HL-60 (cell line): ENCODE measurements around the gene KCNQ5.

Experiments
- DNase-seq, 2 experiments: peaks; one replicate each; pipeline ENCODE4 v3.0.0-alpha.2; 2010 to 2020; ENCODE audit warnings: low read depth in 1 of 2, low spot score in 1 of 2
- H3K27ac ChIP-seq: fragments of 250-450 bp; sonication (Bioruptor Pico); replicated peaks from 2 replicates; pipeline ENCODE4 v1.5.1; 2020; ENCODE audit warnings: mild to moderate bottlenecking, moderate library complexity
- H3K27me3 ChIP-seq: fragments of 250-450 bp; sonication (Bioruptor Pico); 2 replicates; pipeline ENCODE4 v1.5.1; 2021; ENCODE audit warnings: mild to moderate bottlenecking, moderate library complexity; ENCODE audit not compliant: insufficient read depth, poor library complexity, severe bottlenecking
- H3K4me3 ChIP-seq: replicated peaks from 2 replicates; pipeline ENCODE4 v1.5.1; 2011; ENCODE audit warnings: mild to moderate bottlenecking, control low read depth, low read length; ENCODE audit not compliant: insufficient read depth
- GABPA ChIP-seq: IDR thresholded peaks from 2 replicates; pipeline ENCODE4 v1.6.1; 2012; ENCODE audit warnings: low read depth
- POLR2AphosphoS5 ChIP-seq: IDR thresholded peaks from 2 replicates; pipeline ENCODE4 v1.6.1; 2012; ENCODE audit warnings: low read depth
- SPI1 ChIP-seq: IDR thresholded peaks from 2 replicates; pipeline ENCODE4 v1.6.1; 2012; ENCODE audit warnings: low read depth, mild to moderate bottlenecking, borderline replicate concordance
- TF ChIP-seq, protein P1 (sequence below): IDR thresholded peaks from 2 replicates; pipeline ENCODE4 v1.6.1; 2012; ENCODE audit warnings: low read depth; ENCODE audit not compliant: insufficient replicate concordance
- TF ChIP-seq, protein P2 (sequence below): IDR thresholded peaks from one replicate; pipeline ENCODE4 v1.5.1; 2011; ENCODE audit warnings: low read length, control low read depth, inconsistent platforms; ENCODE audit not compliant: insufficient read depth

Gene KCNQ5

DNA sequence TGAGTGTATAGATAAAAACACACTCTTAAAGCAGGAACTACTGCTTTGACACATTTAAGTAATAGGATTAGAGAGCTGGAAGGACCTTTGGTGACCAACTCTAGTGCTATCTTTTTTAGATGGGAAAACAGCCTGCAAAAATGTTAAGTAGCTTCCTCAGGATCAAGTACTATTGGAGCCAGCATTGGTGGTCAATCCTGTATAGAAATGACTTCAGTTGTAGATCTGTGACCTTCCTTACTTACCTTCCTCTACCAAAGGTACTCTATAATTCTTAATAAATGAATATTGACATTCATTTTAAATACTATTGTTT lies 18.7 kb downstream of the KCNQ5 start:
- TF ChIP-seq GABPA (no peak), SPI1 (no peak), POLR2AphosphoS5 (no peak)
- TF ChIP-seq, protein P1, sequence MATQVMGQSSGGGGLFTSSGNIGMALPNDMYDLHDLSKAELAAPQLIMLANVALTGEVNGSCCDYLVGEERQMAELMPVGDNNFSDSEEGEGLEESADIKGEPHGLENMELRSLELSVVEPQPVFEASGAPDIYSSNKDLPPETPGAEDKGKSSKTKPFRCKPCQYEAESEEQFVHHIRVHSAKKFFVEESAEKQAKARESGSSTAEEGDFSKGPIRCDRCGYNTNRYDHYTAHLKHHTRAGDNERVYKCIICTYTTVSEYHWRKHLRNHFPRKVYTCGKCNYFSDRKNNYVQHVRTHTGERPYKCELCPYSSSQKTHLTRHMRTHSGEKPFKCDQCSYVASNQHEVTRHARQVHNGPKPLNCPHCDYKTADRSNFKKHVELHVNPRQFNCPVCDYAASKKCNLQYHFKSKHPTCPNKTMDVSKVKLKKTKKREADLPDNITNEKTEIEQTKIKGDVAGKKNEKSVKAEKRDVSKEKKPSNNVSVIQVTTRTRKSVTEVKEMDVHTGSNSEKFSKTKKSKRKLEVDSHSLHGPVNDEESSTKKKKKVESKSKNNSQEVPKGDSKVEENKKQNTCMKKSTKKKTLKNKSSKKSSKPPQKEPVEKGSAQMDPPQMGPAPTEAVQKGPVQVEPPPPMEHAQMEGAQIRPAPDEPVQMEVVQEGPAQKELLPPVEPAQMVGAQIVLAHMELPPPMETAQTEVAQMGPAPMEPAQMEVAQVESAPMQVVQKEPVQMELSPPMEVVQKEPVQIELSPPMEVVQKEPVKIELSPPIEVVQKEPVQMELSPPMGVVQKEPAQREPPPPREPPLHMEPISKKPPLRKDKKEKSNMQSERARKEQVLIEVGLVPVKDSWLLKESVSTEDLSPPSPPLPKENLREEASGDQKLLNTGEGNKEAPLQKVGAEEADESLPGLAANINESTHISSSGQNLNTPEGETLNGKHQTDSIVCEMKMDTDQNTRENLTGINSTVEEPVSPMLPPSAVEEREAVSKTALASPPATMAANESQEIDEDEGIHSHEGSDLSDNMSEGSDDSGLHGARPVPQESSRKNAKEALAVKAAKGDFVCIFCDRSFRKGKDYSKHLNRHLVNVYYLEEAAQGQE = no peak
- TF ChIP-seq, protein P2, sequence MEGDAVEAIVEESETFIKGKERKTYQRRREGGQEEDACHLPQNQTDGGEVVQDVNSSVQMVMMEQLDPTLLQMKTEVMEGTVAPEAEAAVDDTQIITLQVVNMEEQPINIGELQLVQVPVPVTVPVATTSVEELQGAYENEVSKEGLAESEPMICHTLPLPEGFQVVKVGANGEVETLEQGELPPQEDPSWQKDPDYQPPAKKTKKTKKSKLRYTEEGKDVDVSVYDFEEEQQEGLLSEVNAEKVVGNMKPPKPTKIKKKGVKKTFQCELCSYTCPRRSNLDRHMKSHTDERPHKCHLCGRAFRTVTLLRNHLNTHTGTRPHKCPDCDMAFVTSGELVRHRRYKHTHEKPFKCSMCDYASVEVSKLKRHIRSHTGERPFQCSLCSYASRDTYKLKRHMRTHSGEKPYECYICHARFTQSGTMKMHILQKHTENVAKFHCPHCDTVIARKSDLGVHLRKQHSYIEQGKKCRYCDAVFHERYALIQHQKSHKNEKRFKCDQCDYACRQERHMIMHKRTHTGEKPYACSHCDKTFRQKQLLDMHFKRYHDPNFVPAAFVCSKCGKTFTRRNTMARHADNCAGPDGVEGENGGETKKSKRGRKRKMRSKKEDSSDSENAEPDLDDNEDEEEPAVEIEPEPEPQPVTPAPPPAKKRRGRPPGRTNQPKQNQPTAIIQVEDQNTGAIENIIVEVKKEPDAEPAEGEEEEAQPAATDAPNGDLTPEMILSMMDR = no peak
- DNase-seq = no peak
- Histone ChIP-seq H3K27ac (no peak overlapping the region), H3K27me3 (no peaks in the 10 kb centered on the region), H3K4me3 (no peak overlapping the region)

DNA sequence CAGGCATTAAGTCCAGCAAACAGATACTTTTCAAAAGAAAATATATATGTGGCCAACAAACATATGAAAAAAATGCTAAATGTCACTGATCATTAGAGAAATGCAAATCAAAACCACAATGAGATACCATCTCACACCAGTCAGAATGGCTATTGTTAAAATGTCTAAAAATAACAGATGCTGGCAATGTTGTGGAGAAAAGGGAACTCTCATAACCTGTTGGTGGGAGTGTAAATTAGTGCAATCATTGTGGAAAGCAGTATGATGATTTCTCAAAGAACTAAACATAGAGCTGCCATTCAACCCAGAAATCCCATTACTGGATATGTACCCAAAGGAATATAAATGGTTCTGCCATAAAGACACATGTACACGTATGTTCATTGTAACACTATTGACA lies 20.6 kb downstream of the KCNQ5 start:
- TF ChIP-seq SPI1 = peak; percentile 32; the same call in 1 of the 2 replicates
- TF ChIP-seq, protein P1 = no peak
- H3K27me3 ChIP-seq = no peaks in the 10 kb centered on the region

DNA sequence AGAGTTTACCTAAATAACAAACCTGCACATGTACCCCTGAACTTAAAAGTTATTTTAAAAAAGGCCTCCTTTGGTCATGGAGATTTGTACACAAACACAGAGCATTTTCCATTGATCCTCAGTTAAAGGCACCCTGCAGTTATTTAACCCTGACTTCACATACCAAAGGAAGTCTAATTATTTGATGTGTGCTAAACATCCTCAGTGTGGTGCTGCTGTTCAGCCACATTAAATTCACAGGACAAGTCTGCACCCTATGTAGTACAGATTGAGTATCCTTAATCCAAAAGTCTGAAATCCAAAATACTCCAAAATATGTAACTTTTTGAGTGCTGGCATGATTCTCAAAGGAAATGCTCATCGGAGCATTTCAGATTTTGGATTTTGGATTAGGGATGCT lies 21.4 kb downstream of the KCNQ5 start:
- Histone ChIP-seq H3K27me3 (no peaks in the 10 kb centered on the region), H3K4me3 (no peak overlapping the region), H3K27ac (no peak overlapping the region)
- DNase-seq = no peak
- TF ChIP-seq SPI1 (no peak), GABPA (no peak), POLR2AphosphoS5 (no peak)
- TF ChIP-seq, protein P1 = no peak
- TF ChIP-seq, protein P2 = no peak

More for the DNA sequence above, 20.6 kb downstream of the KCNQ5 start:
- Histone ChIP-seq H3K4me3 (no peak overlapping the region), H3K27ac (no peak overlapping the region)
- DNase-seq = no peak
